ENCODE results near the gene MTHFD2. TPM values are rescaled to one million over a fixed set of nuclear protein-coding genes. Genes with fewer than 3 reads are reported as not detected.

The MTHFD2 gene
- total RNA-seq, 1 donor from 2014 or later = 293 TPM

GRCh38 chr2:74255660-74256213, 57.3 kb downstream of the MTHFD2 start:
- no peak for DNase-seq
- TF ChIP-seq CTCF (IDR thresholded peaks at IDR 0.05; ENCODE audit: partially characterized antibody, unreplicated experiment) = no peak
- H3K4me1 Mint-ChIP-seq (ENCODE audit: low read depth, unreplicated experiment) = no peaks in the 10 kb centered on the region
- H3K36me3 Mint-ChIP-seq (ENCODE audit: unreplicated experiment) = no peaks in the 10 kb centered on the region
- no peak overlapping the region for H3K4me3 Mint-ChIP-seq (ENCODE audit: unreplicated experiment)
- peaks cover 2% of the 10 kb centered on the region for H3K9me3 Mint-ChIP-seq (ENCODE audit: unreplicated experiment)
- no peak overlapping the region for H3K27ac Mint-ChIP-seq (ENCODE audit: unreplicated experiment)
- H3K27me3 Mint-ChIP-seq (ENCODE audit: unreplicated experiment) = no peaks in the 10 kb centered on the region

- Mint-ChIP-seq H3K36me3 (ENCODE audit: unreplicated experiment) (no peaks in the 10 kb centered on the region), H3K4me1 (ENCODE audit: low read depth, unreplicated experiment) (peaks cover 1% of the 10 kb centered on the region), H3K4me3 (ENCODE audit: unreplicated experiment) (no peak overlapping the region), H3K27ac (ENCODE audit: unreplicated experiment) (no peak overlapping the region), H3K9me3 (ENCODE audit: unreplicated experiment) (peaks cover 2% of the 10 kb centered on the region), H3K27me3 (ENCODE audit: unreplicated experiment) (no peaks in the 10 kb centered on the region)
- no peak for TF ChIP-seq CTCF (IDR thresholded peaks at IDR 0.05; ENCODE audit: partially characterized antibody, unreplicated experiment)
- no peak for DNase-seq
These were observed 60.8 kb downstream of the MTHFD2 start for GRCh38 chr2:74259191-74259590.

- Mint-ChIP-seq H3K4me1 (ENCODE audit: low read depth, unreplicated experiment) (peaks cover 1% of the 10 kb centered on the region), H3K27ac (ENCODE audit: unreplicated experiment) (no peak overlapping the region), H3K27me3 (ENCODE audit: unreplicated experiment) (no peaks in the 10 kb centered on the region), H3K9me3 (ENCODE audit: unreplicated experiment) (peaks cover 2% of the 10 kb centered on the region), H3K4me3 (ENCODE audit: unreplicated experiment) (no peak overlapping the region), H3K36me3 (ENCODE audit: unreplicated experiment) (no peaks in the 10 kb centered on the region)
- no peak for DNase-seq
- TF ChIP-seq CTCF (IDR thresholded peaks at IDR 0.05; ENCODE audit: partially characterized antibody, unreplicated experiment) = no peak
These were observed 61.3 kb downstream of the MTHFD2 start for GRCh38 chr2:74259733-74260132.

- H3K4me3 Mint-ChIP-seq (ENCODE audit: unreplicated experiment) = no peak overlapping the region
- H3K27ac Mint-ChIP-seq (ENCODE audit: unreplicated experiment) = no peak overlapping the region
- TF ChIP-seq CTCF (IDR thresholded peaks at IDR 0.05; ENCODE audit: partially characterized antibody, unreplicated experiment) = no peak
- peaks cover 1% of the 10 kb centered on the region for H3K4me1 Mint-ChIP-seq (ENCODE audit: low read depth, unreplicated experiment)
- peaks cover 2% of the 10 kb centered on the region for H3K9me3 Mint-ChIP-seq (ENCODE audit: unreplicated experiment)
- DNase-seq = no peak
- no peaks in the 10 kb centered on the region for H3K27me3 Mint-ChIP-seq (ENCODE audit: unreplicated experiment)
- no peaks in the 10 kb centered on the region for H3K36me3 Mint-ChIP-seq (ENCODE audit: unreplicated experiment)
These were observed 62.1 kb downstream of the MTHFD2 start for GRCh38 chr2:74260495-74260894.

- no peak overlapping the region for H3K27ac Mint-ChIP-seq (ENCODE audit: unreplicated experiment)
- no peaks in the 10 kb centered on the region for H3K36me3 Mint-ChIP-seq (ENCODE audit: unreplicated experiment)
- peak; percentile 41 for DNase-seq
- TF ChIP-seq CTCF (IDR thresholded peaks at IDR 0.05; ENCODE audit: partially characterized antibody, unreplicated experiment) = no peak
- H3K4me1 Mint-ChIP-seq (ENCODE audit: low read depth, unreplicated experiment) = peaks cover 1% of the 10 kb centered on the region
- no peaks in the 10 kb centered on the region for H3K27me3 Mint-ChIP-seq (ENCODE audit: unreplicated experiment)
- H3K4me3 Mint-ChIP-seq (ENCODE audit: unreplicated experiment) = no peak overlapping the region
- peaks cover 2% of the 10 kb centered on the region for H3K9me3 Mint-ChIP-seq (ENCODE audit: unreplicated experiment)
These were observed 62.9 kb downstream of the MTHFD2 start for GRCh38 chr2:74261204-74261864.

All from glutamatergic neuron (in vitro differentiated cells).